GM23248 (cell line): ENCODE results near the gene MAG. TPM values are rescaled to one million over a fixed set of nuclear protein-coding genes. Genes with fewer than 3 reads are reported as not detected.

ENCODE experiments used
- DNase-seq: peaks from one replicate; pipeline ENCODE4 v3.0.0-alpha.2; 2015
- H2AFZ ChIP-seq: fragments of 200-600 bp; sonication (generic); 2 replicates; pipeline ENCODE4 v1.6.1; 2016; ENCODE audit warnings: antibody characterized with exemption
- H3F3A ChIP-seq: fragments of 200-600 bp; sonication (generic); 2 replicates; pipeline ENCODE4 v1.6.1; 2016; ENCODE audit warnings: mild to moderate bottlenecking, antibody characterized with exemption, mixed run types; ENCODE audit not compliant: insufficient read depth
- H3K27ac ChIP-seq: fragments of 200-600 bp; sonication (generic); 2 replicates; pipeline ENCODE4 v1.5.1; 2016; ENCODE audit warnings: mild to moderate bottlenecking
- H3K27me3 ChIP-seq: fragments of 200-600 bp; sonication (generic); replicated peaks from 2 replicates; pipeline ENCODE4 v1.6.1; 2016; ENCODE audit warnings: mild to moderate bottlenecking; ENCODE audit not compliant: insufficient read depth
- H3K36me3 ChIP-seq: fragments of 200-600 bp; sonication (generic); 2 replicates; pipeline ENCODE4 v1.6.1; 2016; ENCODE audit warnings: low read depth, mild to moderate bottlenecking
- H3K4me1 ChIP-seq: fragments of 200-600 bp; sonication (generic); 2 replicates; pipeline ENCODE4 v1.6.1; 2016; ENCODE audit warnings: mild to moderate bottlenecking; ENCODE audit not compliant: insufficient read depth
- H3K4me2 ChIP-seq: fragments of 200-600 bp; sonication (generic); one replicate; pipeline ENCODE4 v1.6.1; 2016; ENCODE audit warnings: mild to moderate bottlenecking; ENCODE audit not compliant: unreplicated experiment
- H3K4me3 ChIP-seq: fragments of 200-600 bp; sonication (generic); 2 replicates; pipeline ENCODE4 v1.5.1; 2016; ENCODE audit warnings: mild to moderate bottlenecking
- H3K79me2 ChIP-seq: fragments of 200-600 bp; sonication (generic); 2 replicates; pipeline ENCODE4 v1.6.1; 2016; ENCODE audit warnings: mild to moderate bottlenecking; ENCODE audit not compliant: insufficient read depth
- H3K9ac ChIP-seq: fragments of 200-600 bp; sonication (generic); 2 replicates; pipeline ENCODE4 v1.6.1; 2016; ENCODE audit warnings: mild to moderate bottlenecking
- H3K9me2 ChIP-seq: fragments of 200-600 bp; sonication (generic); 2 replicates; pipeline ENCODE4 v1.6.1; 2016; ENCODE audit warnings: mixed run types, mild to moderate bottlenecking, moderate library complexity; ENCODE audit not compliant: insufficient read depth
- H3K9me3 ChIP-seq: fragments of 200-600 bp; sonication (generic); one replicate; pipeline ENCODE4 v1.6.1; 2017; ENCODE audit warnings: low read depth
- H4K20me1 ChIP-seq: fragments of 200-600 bp; sonication (generic); 2 replicates; pipeline ENCODE4 v1.6.0; 2016; ENCODE audit not compliant: insufficient read depth
- EZH2 ChIP-seq: fragments of 200-600 bp; sonication (generic); IDR thresholded peaks from 2 replicates; pipeline ENCODE4 v1.6.1; 2018; ENCODE audit warnings: antibody characterized with exemption, mild to moderate bottlenecking; ENCODE audit not compliant: insufficient read depth, poor library complexity, severe bottlenecking
- EZH2phosphoT487 ChIP-seq: fragments of 200-600 bp; sonication (generic); IDR thresholded peaks from 2 replicates; pipeline ENCODE4 v1.6.1; 2018; ENCODE audit warnings: antibody characterized with exemption, moderate library complexity, mild to moderate bottlenecking, low read depth; ENCODE audit not compliant: insufficient read depth
- WGBS, 2 experiments: methylation state at CpG; one replicate each; pipeline ENCODE4 v1.1.6; 2015 to 2017; ENCODE audit warnings: low lambda C conversion rate in 2 of 2, low coverage in 1 of 2; ENCODE audit errors: missing lambda C conversion rate in 2 of 2; 5-methylcytosine and 5-hydroxymethylcytosine counted together
- in situ Hi-C: fragments of 300-500 bp; cut with MboI; formaldehyde crosslinking; loops from 2 replicates; pipeline ENCODE4 v1.15.0; 2020
- polyA plus RNA-seq: library from polyadenylated mRNA; unstranded; fragments of >200 nt; fragmentation: Nextera tagmentation; extraction: Ambion mirVana; gene quantifications from 2 replicates; pipeline ENCODE4 v1.2.1, GENCODE V29; 2016
- total RNA-seq: library from RNA; depleted of rRNA; stranded (reverse); fragments of >200 nt; shearing (Covaris generic); gene quantifications from 2 replicates; pipeline ENCODE4 v1.2.3, GENCODE V29; 2014

Gene MAG
- total and polyA plus RNA-seq, 2 experiments from 2014 or later: not detected

- no peaks in the 10 kb centered on the region for H3K9me2 ChIP-seq
- TF ChIP-seq EZH2phosphoT487: no peak
- H4K20me1 ChIP-seq: no peaks in the 10 kb centered on the region
- no peaks in the 10 kb centered on the region for H3K27me3 ChIP-seq
- H3K36me3 ChIP-seq: no peaks in the 10 kb centered on the region
- no peaks in the 10 kb centered on the region for H3K79me2 ChIP-seq
- H3K4me3 ChIP-seq: no peak overlapping the region
- H3K9me3 ChIP-seq: no peaks in the 10 kb centered on the region
- H3K4me1 ChIP-seq: no peaks in the 10 kb centered on the region
- H3K9ac ChIP-seq: no peak overlapping the region
- H2AFZ ChIP-seq: no peak overlapping the region
- no peaks in the 10 kb centered on the region for H3F3A ChIP-seq
- no peak overlapping the region for H3K4me2 ChIP-seq
- DNase-seq: no peak
- WGBS, 2 experiments: 61 to 68% methylated on average over 6 of the region's 6 CpGs
- H3K27ac ChIP-seq: no peak overlapping the region
- in situ Hi-C loops: no loop called here
Measured at GRCh38 chr19:35303357-35303915, 11.5 kb downstream of the MAG start.

- H3K27me3 ChIP-seq: no peaks in the 10 kb centered on the region
- no peak for DNase-seq
- H4K20me1 ChIP-seq: no peaks in the 10 kb centered on the region
- H3F3A ChIP-seq: no peaks in the 10 kb centered on the region
- no peaks in the 10 kb centered on the region for H3K36me3 ChIP-seq
- no peaks in the 10 kb centered on the region for H3K4me1 ChIP-seq
- H3K79me2 ChIP-seq: no peaks in the 10 kb centered on the region
- in situ Hi-C loops: no loop called here
- H3K9me3 ChIP-seq: no peaks in the 10 kb centered on the region
- no peak overlapping the region for H3K4me3 ChIP-seq
- H3K9ac ChIP-seq: no peak overlapping the region
- H3K9me2 ChIP-seq: no peaks in the 10 kb centered on the region
- no peak overlapping the region for H3K27ac ChIP-seq
- no peak overlapping the region for H3K4me2 ChIP-seq
- 68 to 73% methylated on average over 11 of the region's 11 CpGs for WGBS, 2 experiments
- H2AFZ ChIP-seq: no peak overlapping the region
- TF ChIP-seq EZH2phosphoT487: no peak
- no peak for TF ChIP-seq EZH2
Measured at GRCh38 chr19:35304036-35304435, 12.1 kb downstream of the MAG start.

GRCh38 chr19:35305181-35305580 lies 13.2 kb downstream of the MAG start:
- 81 to 84% methylated on average over 6 of the region's 6 CpGs for WGBS, 2 experiments
- no peak overlapping the region for H3K27ac ChIP-seq
- in situ Hi-C loops: no loop called here

GRCh38 chr19:35306473-35307246 lies 14.7 kb downstream of the MAG start:
- Histone ChIP-seq H3K9me3 (no peaks in the 10 kb centered on the region), H3K27ac (no peak overlapping the region), H3K9me2 (no peaks in the 10 kb centered on the region), H3K4me3 (no peak overlapping the region), H3K4me2 (no peak overlapping the region), H3F3A (no peaks in the 10 kb centered on the region), H3K9ac (no peak overlapping the region), H2AFZ (no peak overlapping the region), H4K20me1 (no peaks in the 10 kb centered on the region), H3K4me1 (no peaks in the 10 kb centered on the region), H3K27me3 (no peaks in the 10 kb centered on the region), H3K79me2 (no peaks in the 10 kb centered on the region), H3K36me3 (no peaks in the 10 kb centered on the region)
- TF ChIP-seq EZH2phosphoT487 (no peak), EZH2 (no peak)
- DNase-seq: no peak
- 89 to 90% methylated on average over 20 of the region's 20 CpGs for WGBS, 2 experiments
- in situ Hi-C loops: no loop called here

More at GRCh38 chr19:35305181-35305580, 13.2 kb downstream of the MAG start:
- H3K9me2 ChIP-seq: no peaks in the 10 kb centered on the region
- no peak for TF ChIP-seq EZH2
- TF ChIP-seq EZH2phosphoT487: no peak
- no peaks in the 10 kb centered on the region for H3F3A ChIP-seq
- no peaks in the 10 kb centered on the region for H3K4me1 ChIP-seq
- no peak overlapping the region for H3K4me3 ChIP-seq
- H2AFZ ChIP-seq: no peak overlapping the region
- DNase-seq: no peak
- no peaks in the 10 kb centered on the region for H3K9me3 ChIP-seq
- no peaks in the 10 kb centered on the region for H4K20me1 ChIP-seq
- no peaks in the 10 kb centered on the region for H3K27me3 ChIP-seq
- H3K36me3 ChIP-seq: no peaks in the 10 kb centered on the region
- no peak overlapping the region for H3K4me2 ChIP-seq
- H3K79me2 ChIP-seq: no peaks in the 10 kb centered on the region
- H3K9ac ChIP-seq: no peak overlapping the region
